Measurements from ENCODE around the gene MTHFR. TPM values are rescaled to one million over a fixed set of nuclear protein-coding genes. Genes with fewer than 3 reads are reported as not detected.

The MTHFR gene
- total RNA-seq, 4 donors from 2014 or later = 35.0 to 57.5 (median 39.7) TPM

GRCh38 chr1:11822091-11822490, 16.3 kb upstream of the MTHFR start:
- peaks cover 93% of the 10 kb centered on the region for H3K36me3 ChIP-seq
- H3K4me3 ChIP-seq = no peak overlapping the region
- no peaks in the 10 kb centered on the region for H3K27me3 ChIP-seq
- TF ChIP-seq CTCF (IDR thresholded peaks at IDR 0.05) = no peak
- no peak for TF ChIP-seq POLR2AphosphoS5 (IDR thresholded peaks at IDR 0.05)
- TF ChIP-seq POLR2A (IDR thresholded peaks at IDR 0.05) = no peak
- no peak for TF ChIP-seq EP300 (IDR thresholded peaks at IDR 0.05)
- 94% methylated on average over 3 of the region's 3 CpGs for WGBS
- no peak overlapping the region for H3K27ac ChIP-seq
- H3K9me3 ChIP-seq = no peaks in the 10 kb centered on the region
- no peaks in the 10 kb centered on the region for H3K4me1 ChIP-seq
- no peak for DNase-seq (ENCODE audit: low spot score in 2 of 2)

- H3K9me3 ChIP-seq = no peaks in the 10 kb centered on the region
- H3K4me1 ChIP-seq = no peaks in the 10 kb centered on the region
- H3K36me3 ChIP-seq = peaks cover 71% of the 10 kb centered on the region
- no peaks in the 10 kb centered on the region for H3K27me3 ChIP-seq
- DNase-seq (ENCODE audit: low spot score in 2 of 2) = no peak
- TF ChIP-seq POLR2AphosphoS5 (IDR thresholded peaks at IDR 0.05) (no peak), EP300 (IDR thresholded peaks at IDR 0.05) (no peak), CTCF (IDR thresholded peaks at IDR 0.05) (no peak), POLR2A (IDR thresholded peaks at IDR 0.05) (no peak)
- WGBS = 96% methylated on average over 12 of the region's 12 CpGs
- H3K27ac ChIP-seq = no peak overlapping the region
- H3K4me3 ChIP-seq = no peak overlapping the region
Observed at GRCh38 chr1:11817192-11817591, 11.4 kb upstream of the MTHFR start.

- TF ChIP-seq EP300 (IDR thresholded peaks at IDR 0.05) (no peak), POLR2AphosphoS5 (IDR thresholded peaks at IDR 0.05) (no peak), CTCF (IDR thresholded peaks at IDR 0.05) (no peak), POLR2A (IDR thresholded peaks at IDR 0.05) (no peak)
- Histone ChIP-seq H3K4me3 (no peak overlapping the region), H3K36me3 (peaks cover 63% of the 10 kb centered on the region), H3K9me3 (no peaks in the 10 kb centered on the region), H3K27ac (no peak overlapping the region), H3K27me3 (no peaks in the 10 kb centered on the region), H3K4me1 (peaks cover 3% of the 10 kb centered on the region)
- DNase-seq (ENCODE audit: low spot score in 2 of 2) = no peak
- 91% methylated on average over 5 of the region's 5 CpGs for WGBS
Observed at GRCh38 chr1:11813021-11813420, 7.3 kb upstream of the MTHFR start.

- H3K4me3 ChIP-seq = peak overlapping the region; percentile 76
- H3K27ac ChIP-seq = no peak overlapping the region
- WGBS = 48% methylated on average over 2 of the region's 2 CpGs
- peaks cover 29% of the 10 kb centered on the region for H3K36me3 ChIP-seq
- no peak for DNase-seq (ENCODE audit: low spot score in 2 of 2)
- peaks cover 51% of the 10 kb centered on the region for H3K4me1 ChIP-seq
- no peaks in the 10 kb centered on the region for H3K27me3 ChIP-seq
- H3K9me3 ChIP-seq = no peaks in the 10 kb centered on the region
- no peak for TF ChIP-seq POLR2AphosphoS5 (IDR thresholded peaks at IDR 0.05)
- TF ChIP-seq CTCF (IDR thresholded peaks at IDR 0.05) = no peak
- TF ChIP-seq EP300 (IDR thresholded peaks at IDR 0.05) = no peak
- TF ChIP-seq POLR2A (IDR thresholded peaks at IDR 0.05) = no peak
Observed at GRCh38 chr1:11807133-11807532, 1.4 kb upstream of the MTHFR start.

GRCh38 chr1:11806307-11806936, 658 bp upstream of the MTHFR start:
- Histone ChIP-seq H3K4me3 (peak overlapping the region; percentile 76), H3K36me3 (peaks cover 22% of the 10 kb centered on the region), H3K27me3 (no peaks in the 10 kb centered on the region), H3K4me1 (peaks cover 55% of the 10 kb centered on the region), H3K27ac (peak overlapping the region; percentile 97), H3K9me3 (no peaks in the 10 kb centered on the region)
- no peak for DNase-seq (ENCODE audit: low spot score in 2 of 2)
- no peak for TF ChIP-seq POLR2AphosphoS5 (IDR thresholded peaks at IDR 0.05)
- no peak for TF ChIP-seq CTCF (IDR thresholded peaks at IDR 0.05)
- TF ChIP-seq EP300 (IDR thresholded peaks at IDR 0.05) = no peak
- no peak for TF ChIP-seq POLR2A (IDR thresholded peaks at IDR 0.05)
- WGBS = 6% methylated on average over 3 of the region's 20 CpGs

All from suprapubic skin (tissue), 4 donors.